GM19452 (cell line): ENCODE results near the gene RAB35.
"Not testable (repeated sequence)": the region's sequence is repeated elsewhere in the genome, so short reads cannot be mapped to it uniquely, and the experiment has no call there.

Experiments
- ATAC-seq: cut with Tn5 transposase; IDR thresholded peaks from one replicate; pipeline ENCODE4 v1.9.1; 2021; ENCODE audit not compliant: unreplicated experiment

The RAB35 gene

GRCh38 chr12:120064054-120064940 lies 52.3 kb downstream of the RAB35 start:
- ATAC-seq: no peak

- ATAC-seq: no peak
These were observed 53.5 kb downstream of the RAB35 start for GRCh38 chr12:120062976-120063579.

GRCh38 chr12:120061575-120062214 lies 54.9 kb downstream of the RAB35 start:
- no peak for ATAC-seq

GRCh38 chr12:120060717-120061116 lies 55.8 kb downstream of the RAB35 start:
- ATAC-seq: no peak

GRCh38 chr12:120060196-120060595 lies 56.4 kb downstream of the RAB35 start:
- ATAC-seq: no peak

GRCh38 chr12:120056739-120057138 lies 59.8 kb downstream of the RAB35 start:
- no peak for ATAC-seq

GRCh38 chr12:120055231-120056000 lies 61.1 kb downstream of the RAB35 start:
- no peak for ATAC-seq

- no peak for ATAC-seq
These were observed 62.3 kb downstream of the RAB35 start for GRCh38 chr12:120054293-120054692.

- no peak for ATAC-seq
These were observed 65.0 kb downstream of the RAB35 start for GRCh38 chr12:120051535-120051934.

- ATAC-seq: no peak
These were observed 67.1 kb downstream of the RAB35 start for GRCh38 chr12:120049426-120049825.

- no peak for ATAC-seq
These were observed 68.3 kb downstream of the RAB35 start for GRCh38 chr12:120048263-120048662.

- no peak for ATAC-seq
These were observed 69.5 kb downstream of the RAB35 start for GRCh38 chr12:120047072-120047471.

- ATAC-seq: not testable (repeated sequence)
These were observed 71.2 kb downstream of the RAB35 start for GRCh38 chr12:120045367-120045766.
